ENCODE measurements around the gene LRRC56.

Gene LRRC56

DNA sequence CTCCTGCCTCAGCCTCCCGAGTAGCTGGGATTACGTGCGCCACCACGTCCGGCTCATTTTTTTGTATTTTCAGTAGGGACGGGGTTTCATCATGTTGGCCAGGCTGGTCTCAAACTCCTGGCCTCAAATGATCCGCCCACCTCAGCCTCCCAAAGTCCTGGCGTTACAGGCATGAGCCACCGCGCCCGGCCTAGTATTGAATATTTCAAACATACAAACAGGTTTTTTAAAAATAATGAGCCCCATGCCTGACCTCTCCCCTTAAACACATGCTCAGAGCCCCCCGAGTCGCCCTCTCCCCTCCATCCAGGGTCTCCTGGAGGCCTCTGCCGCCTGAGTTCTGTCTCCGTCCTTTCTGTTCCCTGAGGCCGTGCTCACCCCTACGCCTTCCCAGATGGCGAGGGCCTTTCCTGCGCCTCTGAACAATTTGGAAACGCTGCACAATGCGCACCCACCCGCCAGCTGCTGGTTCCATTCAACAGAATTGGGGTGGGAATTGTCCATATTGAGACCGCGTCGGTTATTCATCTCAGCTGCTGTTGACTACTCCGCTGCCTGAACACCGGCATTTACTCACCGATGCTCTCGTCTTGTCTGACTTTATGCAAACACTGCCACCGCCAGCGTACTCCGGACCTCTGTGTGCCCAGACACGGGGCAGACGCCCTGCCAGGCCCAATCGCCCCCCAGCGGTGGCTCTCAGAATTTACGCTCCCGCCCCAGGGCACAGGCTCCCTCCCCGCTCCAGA lies 16.7 kb upstream of the LRRC56 start:
- Mint-ChIP-seq H3K36me3 (ENCODE audit: insufficient read depth) (peaks cover 3% of the 10 kb centered on the region), H3K27ac (ENCODE audit: low read depth) (no peak overlapping the region), H3K4me1 (peaks cover 5% of the 10 kb centered on the region), H3K9me3 (no peaks in the 10 kb centered on the region), H3K4me3 (no peak overlapping the region), H3K27me3 (no peaks in the 10 kb centered on the region)
- ATAC-seq (replicated peaks; ENCODE audit: extremely low read depth, poor library complexity, severe bottlenecking) (no peak), DNase-seq (ENCODE audit: low spot score in 2 of 2) (no peak)

DNA sequence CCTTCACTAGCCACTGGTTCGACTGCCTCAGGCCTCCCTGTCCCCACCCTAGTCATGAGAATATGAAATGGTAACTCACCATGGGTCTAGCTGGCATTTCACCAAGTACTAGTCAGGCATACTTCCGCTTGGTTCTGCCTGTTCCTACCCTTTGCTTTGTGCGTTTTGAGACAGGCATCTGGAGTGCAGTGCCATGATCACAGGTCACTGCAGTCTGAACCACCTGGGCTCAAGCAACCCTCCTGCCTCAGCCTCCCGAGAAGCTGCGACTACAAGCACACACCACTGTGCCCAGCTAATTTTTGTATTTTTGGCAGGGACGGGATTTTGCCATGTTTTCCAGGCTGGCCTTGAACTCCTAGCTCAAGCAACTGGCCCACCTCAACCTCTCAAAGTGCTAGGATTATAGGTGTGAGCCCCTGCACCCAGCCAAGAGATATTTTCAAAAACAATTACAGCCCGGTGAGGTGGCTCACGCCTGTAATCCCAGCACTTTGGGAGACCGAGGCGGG lies 16.1 kb upstream of the LRRC56 start:
- Mint-ChIP-seq H3K27ac (ENCODE audit: low read depth) (no peak overlapping the region), H3K4me1 (peaks cover 5% of the 10 kb centered on the region), H3K27me3 (no peaks in the 10 kb centered on the region), H3K4me3 (no peak overlapping the region), H3K36me3 (ENCODE audit: insufficient read depth) (peaks cover 3% of the 10 kb centered on the region), H3K9me3 (no peaks in the 10 kb centered on the region)
- ATAC-seq (replicated peaks; ENCODE audit: extremely low read depth, poor library complexity, severe bottlenecking) (no peak), DNase-seq (ENCODE audit: low spot score in 2 of 2) (no peak)

DNA sequence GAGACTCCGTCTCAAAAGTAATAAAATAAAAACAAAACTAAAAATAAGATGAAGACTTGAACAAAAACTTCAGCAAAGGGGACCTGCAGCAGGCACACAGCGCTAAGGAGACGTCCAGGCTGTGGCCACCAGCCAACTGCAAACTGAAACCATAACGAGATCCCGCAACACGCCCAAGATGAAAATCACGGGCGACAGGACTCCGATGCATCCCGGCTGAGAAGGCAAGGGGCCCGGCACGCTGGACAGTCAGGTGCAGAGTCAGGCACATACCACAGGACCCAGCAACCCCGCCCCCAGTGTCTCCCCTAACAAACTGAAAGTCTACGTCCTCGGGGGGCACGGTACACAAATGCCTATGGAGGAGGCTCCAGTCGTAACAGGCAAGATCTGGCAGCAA lies 11.1 kb upstream of the LRRC56 start:
- no peak overlapping the region for H3K27ac Mint-ChIP-seq (ENCODE audit: low read depth)

DNA sequence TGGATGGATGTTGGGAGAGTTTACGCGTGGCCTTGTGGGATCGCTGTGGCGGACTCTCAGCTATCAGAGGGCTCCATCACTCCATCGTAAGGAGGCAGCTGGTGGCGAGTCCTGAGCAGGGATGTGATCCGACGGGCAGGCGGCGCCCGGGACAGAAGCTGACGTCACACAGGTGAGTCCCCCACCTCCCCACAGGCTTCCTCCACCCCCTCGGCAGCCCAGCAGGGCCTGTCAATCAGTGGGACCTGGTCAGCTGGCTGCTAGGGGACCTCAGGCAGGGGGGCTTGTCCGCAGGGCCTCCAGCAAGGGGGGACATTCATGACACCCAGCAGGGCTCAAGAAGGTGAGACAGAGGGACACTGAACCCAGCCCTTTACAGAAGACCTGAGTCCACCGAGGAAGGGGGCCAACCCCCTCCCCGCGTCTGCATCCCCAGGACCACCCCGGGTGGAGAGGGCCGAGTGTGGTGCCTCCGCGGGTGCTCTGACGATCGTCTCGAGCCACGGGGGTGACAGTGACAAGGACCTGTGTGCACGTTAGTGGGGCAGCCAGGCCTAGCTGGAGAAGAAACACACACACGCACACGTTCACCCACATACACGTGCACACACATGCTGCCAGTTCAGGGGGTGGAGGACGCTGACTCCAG lies 9.0 kb upstream of the LRRC56 start:
- Mint-ChIP-seq H3K27me3 (no peaks in the 10 kb centered on the region), H3K36me3 (ENCODE audit: insufficient read depth) (peaks cover 3% of the 10 kb centered on the region), H3K4me3 (no peak overlapping the region), H3K4me1 (no peaks in the 10 kb centered on the region), H3K27ac (ENCODE audit: low read depth) (no peak overlapping the region), H3K9me3 (no peaks in the 10 kb centered on the region)
- DNase-seq (ENCODE audit: low spot score in 2 of 2) (no peak), ATAC-seq (replicated peaks; ENCODE audit: extremely low read depth, poor library complexity, severe bottlenecking) (no peak)

More for the DNA sequence above, 11.1 kb upstream of the LRRC56 start:
- Mint-ChIP-seq H3K4me3 (no peak overlapping the region), H3K4me1 (no peaks in the 10 kb centered on the region), H3K27me3 (no peaks in the 10 kb centered on the region), H3K9me3 (no peaks in the 10 kb centered on the region), H3K36me3 (ENCODE audit: insufficient read depth) (peaks cover 1% of the 10 kb centered on the region)
- no peak for DNase-seq (ENCODE audit: low spot score in 2 of 2)
- no peak for ATAC-seq (replicated peaks; ENCODE audit: extremely low read depth, poor library complexity, severe bottlenecking)

DNA sequence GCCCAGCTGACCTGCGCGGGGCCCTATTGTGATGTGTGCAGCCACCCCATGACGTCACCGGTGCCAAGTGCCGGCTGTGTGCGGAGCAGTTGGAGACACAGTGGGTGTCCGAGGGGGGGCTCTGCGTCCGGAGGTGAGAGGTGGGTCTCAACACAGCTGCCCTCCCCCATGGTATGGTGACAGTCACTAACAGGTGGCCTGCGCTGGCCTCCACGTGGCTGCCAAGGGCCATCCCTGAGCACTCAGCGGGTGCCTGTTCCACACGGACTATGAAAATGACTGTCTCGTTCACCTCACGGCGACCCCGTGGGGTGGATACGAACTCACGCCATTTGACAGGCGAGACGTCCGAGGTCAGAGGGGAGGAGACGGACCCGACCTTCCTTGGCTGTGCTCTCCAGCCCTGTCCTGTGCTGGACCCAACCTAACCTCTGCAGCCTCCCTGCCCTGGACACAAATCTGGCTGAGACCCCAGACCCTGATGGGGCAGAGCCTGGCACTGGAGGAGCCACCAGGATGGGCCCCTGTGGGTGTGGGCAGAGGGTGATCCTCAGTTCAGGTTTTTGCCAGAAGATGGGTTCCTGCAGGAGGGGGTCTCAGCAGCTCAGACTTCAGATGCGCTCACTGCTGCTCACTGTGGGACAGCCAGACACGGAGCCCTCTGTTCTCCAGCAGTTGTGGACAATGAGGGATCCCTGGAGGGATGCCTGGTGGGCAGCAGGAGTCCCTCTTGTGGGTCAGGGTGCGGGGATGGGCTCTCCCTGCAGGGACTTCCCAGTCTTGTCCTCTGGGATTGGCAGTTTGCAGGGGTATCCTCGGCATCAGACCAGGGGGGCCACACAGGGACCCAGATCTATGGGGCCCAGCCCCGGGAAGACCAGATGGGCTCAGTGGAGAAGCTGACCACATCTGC lies 8.3 kb upstream of the LRRC56 start:
- H3K4me3 Mint-ChIP-seq = no peak overlapping the region
- H3K27me3 Mint-ChIP-seq = no peaks in the 10 kb centered on the region
- ATAC-seq (replicated peaks; ENCODE audit: extremely low read depth, poor library complexity, severe bottlenecking) = no peak
- H3K36me3 Mint-ChIP-seq (ENCODE audit: insufficient read depth) = peaks cover 5% of the 10 kb centered on the region
- no peaks in the 10 kb centered on the region for H3K9me3 Mint-ChIP-seq
- H3K27ac Mint-ChIP-seq (ENCODE audit: low read depth) = no peak overlapping the region
- H3K4me1 Mint-ChIP-seq = no peaks in the 10 kb centered on the region
- no peak for DNase-seq (ENCODE audit: low spot score in 2 of 2)

DNA sequence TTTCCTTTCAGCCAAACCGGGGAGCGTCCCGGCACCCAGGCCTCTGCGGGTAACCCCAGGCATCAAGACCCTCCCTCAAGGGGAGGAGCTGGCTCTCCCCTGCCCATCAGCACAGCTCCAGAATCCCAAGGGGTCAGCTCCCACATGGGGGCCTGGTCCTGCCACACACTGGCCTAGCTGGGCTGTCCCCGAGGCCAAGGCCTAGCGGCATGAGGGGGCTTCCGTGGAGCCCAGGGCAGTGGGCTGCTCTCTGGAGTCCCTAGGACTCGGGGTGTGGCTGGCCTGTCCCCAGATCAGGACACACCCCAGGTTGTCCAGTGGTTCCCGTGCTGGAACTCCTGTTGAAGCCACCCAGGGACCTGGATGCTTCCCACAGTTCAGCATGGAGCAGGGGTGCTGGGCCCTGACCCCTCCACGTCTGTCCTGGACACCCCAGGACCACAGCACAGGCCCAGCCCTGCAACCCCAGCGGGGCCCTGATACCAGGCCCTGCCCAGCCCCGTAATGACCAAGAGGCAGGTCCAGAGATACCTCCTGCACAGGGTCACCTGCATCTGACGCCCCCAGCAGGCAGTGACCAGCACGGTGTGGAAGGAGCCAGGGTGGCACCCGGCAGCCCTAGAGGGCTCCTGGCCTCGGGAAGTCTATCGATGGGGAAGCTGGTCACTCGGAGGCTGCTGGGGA lies 7.5 kb upstream of the LRRC56 start:
- Mint-ChIP-seq H3K27ac (ENCODE audit: low read depth) (no peak overlapping the region), H3K4me1 (no peaks in the 10 kb centered on the region), H3K27me3 (no peaks in the 10 kb centered on the region), H3K9me3 (no peaks in the 10 kb centered on the region), H3K4me3 (no peak overlapping the region), H3K36me3 (ENCODE audit: insufficient read depth) (peaks cover 5% of the 10 kb centered on the region)
- DNase-seq (ENCODE audit: low spot score in 2 of 2) (no peak), ATAC-seq (replicated peaks; ENCODE audit: extremely low read depth, poor library complexity, severe bottlenecking) (no peak)

DNA sequence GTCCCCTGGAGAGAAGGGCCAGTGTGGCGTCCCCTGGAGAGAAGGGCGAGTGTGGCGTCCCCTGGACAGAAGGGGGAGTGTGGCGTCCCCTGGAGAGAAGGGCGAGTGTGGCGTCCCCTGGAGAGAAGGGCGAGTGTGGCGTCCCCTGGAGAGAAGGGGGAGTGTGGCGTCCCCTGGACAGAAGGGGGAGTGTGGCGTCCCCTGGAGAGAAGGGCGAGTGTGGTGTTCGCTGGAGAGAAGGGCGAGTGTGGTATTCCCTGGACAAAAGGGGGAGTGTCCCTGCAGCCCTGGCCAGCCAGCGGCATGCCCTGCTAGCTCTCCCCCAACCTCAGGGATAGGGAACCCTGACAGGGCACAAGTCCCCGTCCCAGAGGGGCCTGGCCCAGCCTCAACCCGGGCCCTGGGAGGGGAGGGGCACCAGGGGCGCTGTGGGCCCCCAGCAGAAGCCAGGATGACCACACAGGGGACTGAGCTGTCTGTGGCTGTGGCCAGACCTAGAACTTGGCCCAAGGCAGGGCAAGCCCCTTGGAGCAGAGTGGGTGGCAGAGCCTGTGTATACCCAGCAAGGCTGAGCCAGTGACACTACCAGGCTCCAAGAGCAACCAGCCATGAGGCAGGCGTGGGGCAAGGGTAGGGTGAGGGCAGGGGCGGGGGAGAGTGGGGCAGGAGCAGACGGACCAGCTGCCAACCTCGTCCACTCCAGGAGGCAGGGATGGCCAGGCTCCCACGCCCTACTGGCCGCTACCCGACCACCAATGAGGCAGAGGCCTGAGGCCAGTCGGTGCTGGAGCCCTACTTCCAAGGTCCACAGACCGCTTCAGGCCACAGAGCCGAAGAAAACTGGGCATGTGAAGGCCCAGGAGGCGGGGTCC lies 6.1 kb upstream of the LRRC56 start:
- Mint-ChIP-seq H3K4me1 (peaks cover 3% of the 10 kb centered on the region), H3K4me3 (no peak overlapping the region), H3K27ac (ENCODE audit: low read depth) (no peak overlapping the region), H3K27me3 (no peaks in the 10 kb centered on the region), H3K9me3 (no peaks in the 10 kb centered on the region), H3K36me3 (ENCODE audit: insufficient read depth) (peaks cover 6% of the 10 kb centered on the region)
- DNase-seq (ENCODE audit: low spot score in 2 of 2) = no peak
- ATAC-seq (replicated peaks; ENCODE audit: extremely low read depth, poor library complexity, severe bottlenecking) = no peak

DNA sequence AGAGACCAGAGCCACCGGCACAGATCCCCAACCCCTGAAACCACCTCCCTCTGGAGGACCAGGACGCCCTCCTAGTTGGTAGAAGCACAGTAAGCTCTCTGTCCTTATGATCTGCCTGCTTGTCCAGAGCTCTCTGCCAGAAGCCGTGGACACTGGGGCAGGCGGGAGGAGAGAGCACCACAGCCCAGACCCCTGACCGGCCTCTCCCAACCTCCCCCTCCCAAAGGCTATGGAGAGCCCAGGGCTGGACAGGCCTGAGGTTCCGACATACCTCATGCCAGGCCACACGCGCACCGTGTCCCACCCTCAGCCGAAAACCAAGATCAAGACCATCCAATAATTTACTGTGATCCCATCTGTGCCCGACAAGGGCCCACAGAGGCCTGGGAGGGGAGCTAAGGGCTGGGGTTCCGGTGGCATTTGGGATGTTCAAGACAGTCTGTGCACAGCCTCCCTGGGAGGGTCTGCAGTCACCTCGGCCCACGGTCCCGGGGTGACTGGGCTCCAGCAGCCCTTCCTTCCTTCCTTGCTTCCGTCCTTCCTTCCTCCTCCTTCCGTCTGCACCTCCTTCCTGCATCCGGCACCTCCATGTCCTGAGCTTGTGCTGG lies 5.3 kb upstream of the LRRC56 start:
- Mint-ChIP-seq H3K36me3 (ENCODE audit: insufficient read depth) (peaks cover 12% of the 10 kb centered on the region), H3K9me3 (no peaks in the 10 kb centered on the region), H3K4me1 (peaks cover 6% of the 10 kb centered on the region), H3K4me3 (no peak overlapping the region), H3K27me3 (no peaks in the 10 kb centered on the region), H3K27ac (ENCODE audit: low read depth) (no peak overlapping the region)
- DNase-seq (ENCODE audit: low spot score in 2 of 2) (no peak), ATAC-seq (replicated peaks; ENCODE audit: extremely low read depth, poor library complexity, severe bottlenecking) (no peak)

DNA sequence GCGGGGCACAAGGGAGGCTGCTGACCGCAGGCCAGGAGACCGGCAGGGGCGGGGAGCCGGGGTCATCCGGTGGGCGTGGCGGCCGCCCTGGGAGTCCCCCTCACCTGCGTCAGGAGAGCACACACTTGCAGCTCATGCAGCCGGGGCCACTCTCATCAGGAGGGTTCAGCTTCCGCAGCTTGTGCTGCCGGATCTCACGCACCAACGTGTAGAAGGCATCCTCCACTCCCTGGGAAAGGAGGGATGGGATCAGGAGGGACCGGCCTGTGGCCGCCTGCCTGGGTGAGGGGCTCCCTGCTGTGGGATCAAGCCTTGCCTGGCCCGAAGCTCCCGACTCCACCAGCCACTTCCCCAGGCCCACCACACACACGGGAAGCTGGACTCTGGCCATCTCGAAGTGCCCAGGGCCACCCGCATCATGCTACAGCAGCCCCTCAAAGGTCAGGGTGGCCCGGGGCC lies 4.8 kb upstream of the LRRC56 start:
- Mint-ChIP-seq H3K27ac (ENCODE audit: low read depth) (no peak overlapping the region), H3K27me3 (no peaks in the 10 kb centered on the region), H3K4me1 (peaks cover 10% of the 10 kb centered on the region), H3K9me3 (no peaks in the 10 kb centered on the region), H3K36me3 (ENCODE audit: insufficient read depth) (peaks cover 15% of the 10 kb centered on the region), H3K4me3 (no peak overlapping the region)
- no peak for ATAC-seq (replicated peaks; ENCODE audit: extremely low read depth, poor library complexity, severe bottlenecking)
- no peak for DNase-seq (ENCODE audit: low spot score in 2 of 2)

DNA sequence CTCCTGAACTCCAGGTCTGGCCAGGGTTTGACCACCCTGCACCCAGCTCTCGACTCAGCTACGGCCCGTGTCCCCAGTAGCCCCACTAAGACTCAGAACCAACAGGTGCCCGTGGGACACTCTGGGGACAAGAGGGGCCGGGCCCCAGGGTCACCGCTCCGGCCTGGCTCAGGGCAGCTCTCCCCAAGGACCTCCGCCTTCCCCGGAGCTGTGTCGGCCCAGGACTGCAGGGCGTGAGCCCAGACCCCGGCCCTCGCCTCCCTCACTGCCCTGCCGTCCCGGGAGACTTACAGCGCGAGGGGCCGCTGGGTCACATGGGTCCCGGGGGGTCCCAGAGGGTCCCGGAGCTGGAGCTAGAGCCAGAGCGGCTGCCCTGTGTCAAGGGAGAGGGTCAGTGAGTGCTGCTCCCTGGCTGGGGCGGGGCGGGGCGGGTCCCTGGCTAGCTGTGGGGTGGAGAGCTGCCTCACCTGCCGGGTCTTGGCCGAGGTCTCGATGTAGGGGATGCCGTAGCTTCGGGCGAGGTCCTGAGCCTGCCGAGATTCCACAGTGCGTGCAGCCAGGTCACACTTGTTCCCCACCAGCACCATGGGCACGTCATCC lies 4.2 kb upstream of the LRRC56 start:
- Mint-ChIP-seq H3K4me1 (peaks cover 15% of the 10 kb centered on the region), H3K9me3 (no peaks in the 10 kb centered on the region), H3K27ac (ENCODE audit: low read depth) (no peak overlapping the region), H3K36me3 (ENCODE audit: insufficient read depth) (peaks cover 15% of the 10 kb centered on the region), H3K27me3 (no peaks in the 10 kb centered on the region), H3K4me3 (no peak overlapping the region)
- no peak for DNase-seq (ENCODE audit: low spot score in 2 of 2)
- no peak for ATAC-seq (replicated peaks; ENCODE audit: extremely low read depth, poor library complexity, severe bottlenecking)

Data from central memory CD8-positive, alpha-beta T cell (primary cell).